HG03175 (cell line): ENCODE measurements around the gene SETD7.

Experiments
- ATAC-seq: cut with Tn5 transposase; IDR thresholded peaks from one replicate; pipeline ENCODE4 v1.9.1; 2021; ENCODE audit warnings: mild to moderate bottlenecking, moderate library complexity; ENCODE audit not compliant: unreplicated experiment

Gene SETD7

DNA sequence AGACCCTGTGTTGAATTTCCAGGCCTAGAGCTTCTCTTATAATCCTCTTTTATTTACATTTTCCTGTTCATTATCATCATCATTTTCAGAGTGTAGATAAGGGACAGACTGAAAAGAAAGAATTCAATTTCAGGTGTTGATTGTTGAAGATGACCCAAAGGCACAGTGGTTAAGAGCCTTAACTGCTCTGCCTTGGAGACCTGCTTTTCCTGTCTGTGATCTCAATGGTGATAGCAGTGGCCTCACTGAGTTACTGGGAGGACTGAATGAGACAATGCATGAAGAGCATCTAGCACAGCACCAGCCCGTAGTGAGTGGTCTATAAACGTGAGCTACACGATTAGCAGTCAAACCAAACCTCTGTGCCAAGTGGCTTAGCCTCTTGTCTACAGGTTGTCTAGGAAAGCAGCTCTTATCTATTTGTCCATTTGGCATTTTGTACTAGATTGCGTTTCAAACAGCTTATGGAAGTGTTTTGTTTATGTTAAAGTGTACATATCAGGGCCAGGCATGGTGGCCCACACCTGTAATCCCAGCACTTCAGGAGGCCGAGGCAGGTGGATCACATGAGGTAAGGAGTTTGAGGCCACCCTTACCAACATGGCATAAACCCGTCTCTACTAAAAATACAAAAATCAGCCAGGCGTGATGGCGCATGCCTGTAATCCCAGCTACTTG is 41.5 kb downstream of the SETD7 start:
- ATAC-seq, result no peak

DNA sequence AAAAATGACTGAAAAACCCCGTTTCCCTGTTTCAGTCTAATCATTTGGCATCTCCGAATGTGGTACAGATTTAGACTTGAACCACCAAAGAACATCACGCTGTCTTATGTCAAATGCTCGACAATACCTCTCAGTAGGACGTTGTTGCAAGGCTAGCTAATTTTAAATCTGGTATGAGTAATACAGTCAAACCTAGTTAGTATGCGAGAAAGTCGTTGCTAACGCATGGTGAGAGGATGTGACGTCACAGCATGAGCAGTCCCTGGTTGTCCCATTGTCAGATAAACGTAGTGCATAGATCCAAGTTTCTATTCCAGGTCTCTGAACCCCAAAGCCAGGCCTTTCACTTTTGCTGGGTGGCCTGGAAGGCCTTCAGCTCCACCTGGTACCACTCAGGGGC is 44.7 kb downstream of the SETD7 start:
- ATAC-seq, result no peak

- ATAC-seq, result no peak
These were observed 46.1 kb downstream of the SETD7 start for GRCh38 chr4:139509727-139510410.

- no peak for ATAC-seq
These were observed 47.3 kb downstream of the SETD7 start for GRCh38 chr4:139508581-139509237.

GRCh38 chr4:139506774-139507173 is 49.2 kb downstream of the SETD7 start:
- no peak for ATAC-seq

GRCh38 chr4:139503622-139504166 is 52.3 kb downstream of the SETD7 start:
- no peak for ATAC-seq

DNA sequence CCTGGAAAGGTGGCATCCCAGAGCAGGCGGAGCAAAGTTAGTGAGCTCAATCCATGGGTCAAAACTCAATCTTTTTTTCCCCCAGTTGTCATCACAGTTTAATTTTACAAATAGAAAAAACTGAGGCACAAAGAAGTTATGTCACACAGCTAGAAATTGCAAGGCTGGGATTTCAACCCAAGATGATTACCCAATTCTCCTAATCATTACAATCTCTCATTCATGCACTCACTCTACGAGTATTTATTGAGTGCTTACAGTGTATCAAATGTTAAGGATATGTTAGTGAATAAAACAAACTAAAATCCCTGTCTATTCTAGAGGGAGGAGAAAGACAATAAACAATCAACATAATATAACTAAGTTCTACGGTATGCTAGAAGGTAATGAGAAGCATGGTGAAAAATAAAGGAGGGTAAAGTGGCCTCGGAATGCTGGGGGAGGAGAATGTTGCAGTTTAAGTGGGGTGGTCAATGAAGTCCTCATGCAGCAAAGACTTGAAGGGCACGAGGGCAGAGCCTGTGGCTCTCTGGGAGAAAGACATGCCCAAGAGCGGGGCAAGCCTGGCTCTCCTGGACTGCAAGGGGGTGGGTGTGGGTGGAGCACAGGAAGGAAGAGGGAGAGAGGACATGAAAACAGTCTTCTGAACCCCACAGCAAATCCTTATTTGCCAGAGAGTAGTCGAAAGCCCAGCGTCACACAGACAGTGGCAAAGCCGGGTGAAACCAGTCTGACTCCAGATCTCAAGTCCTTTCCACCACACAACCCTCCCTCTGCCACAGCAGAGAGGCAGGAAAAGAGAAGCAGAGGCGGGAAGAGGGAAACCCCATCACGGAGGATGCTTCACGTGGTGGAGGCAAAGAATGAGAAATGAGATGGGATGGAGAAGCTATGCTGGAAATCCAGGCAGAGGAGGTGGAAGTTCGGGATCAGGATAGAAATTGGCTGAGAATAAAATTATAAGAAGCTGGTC is 53.8 kb downstream of the SETD7 start:
- ATAC-seq, result no peak

DNA sequence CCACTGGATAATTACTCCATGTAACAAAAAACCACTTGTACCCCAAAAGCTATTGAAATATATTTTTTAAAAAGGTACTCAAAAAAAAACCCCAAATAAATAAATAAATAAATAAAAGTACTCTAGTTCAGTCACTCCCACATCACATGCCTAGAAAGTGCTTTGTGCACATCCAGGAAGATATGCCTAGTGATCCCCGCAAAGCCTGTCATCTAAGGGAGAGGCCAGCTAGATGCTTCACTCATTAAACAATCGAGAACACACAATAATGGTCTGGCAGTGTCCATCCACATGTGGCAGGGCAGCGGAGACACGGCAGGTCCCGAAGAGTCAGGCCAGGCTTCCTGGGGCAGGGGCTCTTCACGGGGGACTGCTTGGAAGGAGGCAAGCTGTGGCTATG is 54.5 kb downstream of the SETD7 start:
- no peak for ATAC-seq

GRCh38 chr4:139501117-139501516 is 54.9 kb downstream of the SETD7 start:
- ATAC-seq, result no peak

- ATAC-seq, result no peak
These were observed 56.8 kb downstream of the SETD7 start for GRCh38 chr4:139499186-139499585.

GRCh38 chr4:139493176-139493575 is 62.8 kb downstream of the SETD7 start:
- ATAC-seq, result no peak

DNA sequence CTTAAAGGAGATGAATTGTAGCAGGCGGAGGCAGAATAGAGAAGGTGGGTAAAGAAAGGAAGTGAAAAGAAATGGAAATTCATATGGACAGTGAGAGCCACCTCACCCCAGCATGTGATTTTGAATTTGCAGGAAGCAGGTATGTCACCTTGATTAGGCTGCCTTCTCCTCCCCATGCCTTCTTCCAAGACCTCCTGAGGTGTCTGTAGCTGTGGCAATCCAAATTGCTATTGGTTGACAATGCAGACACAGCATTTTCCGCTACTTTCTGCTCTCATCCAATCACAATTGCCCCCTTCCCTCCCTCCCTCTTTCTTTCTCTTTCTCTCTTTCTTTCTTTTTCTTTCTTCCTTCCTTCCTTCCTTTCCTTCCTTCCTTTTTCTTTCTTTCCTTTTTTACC is 63.6 kb downstream of the SETD7 start:
- ATAC-seq, result no peak

DNA sequence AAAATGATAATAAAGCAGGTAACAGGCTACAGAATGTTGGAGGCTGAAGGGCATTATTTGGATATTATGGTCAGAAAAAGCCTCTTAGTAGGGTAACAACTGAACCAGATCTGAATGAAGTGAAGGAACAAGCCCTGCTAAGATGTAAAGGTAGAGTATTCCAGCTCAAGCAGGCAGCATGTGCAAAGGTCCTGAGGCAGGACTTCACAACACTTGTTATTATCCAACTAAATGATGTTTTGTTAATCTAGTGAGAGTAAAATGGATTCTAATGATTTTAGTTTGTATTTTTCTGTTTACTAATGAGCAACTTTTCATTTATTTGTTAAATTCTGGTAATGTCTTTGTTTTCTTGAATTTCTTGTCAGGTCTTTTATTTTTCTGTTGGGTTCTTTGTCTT is 66.4 kb downstream of the SETD7 start:
- ATAC-seq, result no peak

DNA sequence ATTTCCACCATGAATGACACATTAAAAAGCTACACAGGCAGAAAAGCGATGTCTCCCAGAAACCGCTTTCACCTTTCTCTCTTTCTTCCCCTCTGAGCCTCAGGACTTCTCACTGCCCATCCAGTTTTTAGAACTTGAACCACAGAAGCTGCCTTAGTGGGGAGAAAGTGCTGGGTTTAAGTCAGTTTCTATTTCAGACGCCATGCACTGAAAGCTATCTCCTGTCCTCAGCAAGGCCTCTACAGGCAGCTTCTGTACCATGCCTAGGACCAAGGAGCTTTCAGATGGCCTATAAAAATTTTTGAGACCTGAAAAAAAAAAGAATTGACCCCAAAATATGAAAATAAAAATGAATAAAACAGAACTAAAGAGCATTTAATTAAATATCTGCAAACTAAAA is 67.6 kb downstream of the SETD7 start:
- ATAC-seq, result no peak

- ATAC-seq, result no peak
These were observed 71.2 kb downstream of the SETD7 start for GRCh38 chr4:139484783-139485311.

- no peak for ATAC-seq
These were observed 73.0 kb downstream of the SETD7 start for GRCh38 chr4:139483000-139483399.

DNA sequence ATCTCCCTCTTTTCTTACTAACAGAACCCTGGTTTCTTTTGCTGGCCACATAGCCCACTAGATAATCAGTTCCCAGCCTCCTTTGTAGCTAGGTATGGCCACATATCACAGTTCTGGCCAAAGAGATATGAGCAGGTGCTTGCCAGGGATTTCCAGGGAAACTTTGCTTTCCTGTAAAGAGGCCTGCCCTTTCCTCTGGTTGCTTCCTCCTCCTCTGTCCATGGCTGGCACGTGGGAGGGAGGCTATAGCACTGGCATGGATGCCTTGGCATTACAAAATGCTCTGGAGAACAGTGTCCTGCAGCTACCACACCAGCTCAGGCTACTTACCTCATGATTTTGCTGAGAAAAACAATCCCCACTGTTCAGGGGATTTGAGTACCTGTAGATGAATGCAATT is 74.6 kb downstream of the SETD7 start:
- ATAC-seq, result no peak

DNA sequence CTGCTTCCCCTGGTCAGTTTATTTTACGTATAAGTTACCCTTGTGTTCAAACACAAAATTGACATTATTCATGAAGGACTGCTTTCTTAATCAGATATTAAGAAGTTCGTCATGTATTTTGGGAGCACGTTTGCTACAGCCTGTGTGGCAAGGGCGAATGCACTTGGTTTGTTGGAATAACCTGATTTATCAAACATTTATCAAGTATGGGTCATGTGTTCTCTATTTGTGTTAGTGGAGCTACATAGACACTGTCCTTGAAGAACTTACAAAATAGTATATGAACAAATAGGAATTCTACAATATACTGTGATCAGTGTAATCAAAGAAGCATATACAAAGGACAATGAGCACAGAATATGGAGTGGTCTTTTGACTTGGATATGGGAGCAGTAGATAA is 79.7 kb downstream of the SETD7 start:
- ATAC-seq, result no peak

- ATAC-seq, result no peak
These were observed 83.2 kb downstream of the SETD7 start for GRCh38 chr4:139472852-139473251.

DNA sequence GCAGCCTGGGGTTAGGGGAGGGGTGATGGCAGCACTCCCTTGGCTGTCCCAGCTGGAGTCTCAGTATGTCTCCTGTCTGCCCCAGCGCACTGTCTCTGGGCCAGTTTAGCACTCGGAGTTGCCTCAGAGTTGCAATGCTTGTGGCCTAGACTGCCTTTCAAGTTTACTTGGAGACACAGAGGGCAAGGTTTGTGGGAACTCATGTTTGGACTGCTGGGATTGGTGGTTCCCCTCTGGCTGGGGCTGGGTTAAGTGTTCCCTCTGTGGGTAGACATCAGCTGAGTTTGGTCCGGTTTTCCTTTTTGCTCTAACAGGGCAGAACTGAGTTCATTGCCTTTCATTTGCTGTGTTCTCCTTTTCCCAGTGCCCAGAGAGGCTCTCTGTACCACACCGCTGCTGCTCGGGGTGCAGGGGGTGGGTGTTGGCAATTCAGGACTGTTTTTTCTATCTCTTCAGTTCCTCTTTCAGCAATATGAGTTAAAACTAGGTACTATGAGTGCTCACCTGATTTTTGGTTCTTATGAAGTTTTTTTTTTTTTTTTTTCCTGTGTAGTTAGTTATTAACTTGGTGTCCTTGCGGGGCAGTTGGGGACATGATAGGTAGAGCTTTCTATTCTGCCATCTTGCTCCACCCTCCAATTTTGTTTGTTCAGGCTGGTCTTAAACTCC is 84.9 kb downstream of the SETD7 start:
- ATAC-seq, result no peak
